ENCODE data around the gene GABBR2.
"Not testable (repeated sequence)": the region's sequence is repeated elsewhere in the genome, so short reads cannot be mapped to it uniquely, and the experiment has no call there.

GABBR2 gene

GRCh38 chr9:98596486-98596885 lies 112.2 kb downstream of the GABBR2 start:
- no peak for DNase-seq (ENCODE audit: low spot score)

GRCh38 chr9:98594546-98595160 lies 114.1 kb downstream of the GABBR2 start:
- DNase-seq (ENCODE audit: low spot score): no peak

GRCh38 chr9:98593354-98594253 lies 115.1 kb downstream of the GABBR2 start:
- no peak for DNase-seq (ENCODE audit: low spot score)

GRCh38 chr9:98591696-98592095 lies 117.0 kb downstream of the GABBR2 start:
- no peak for DNase-seq (ENCODE audit: low spot score)

- no peak for DNase-seq (ENCODE audit: low spot score)
Observed at GRCh38 chr9:98590101-98590500, 118.6 kb downstream of the GABBR2 start.

GRCh38 chr9:98589102-98589501 lies 119.6 kb downstream of the GABBR2 start:
- DNase-seq (ENCODE audit: low spot score): no peak

- DNase-seq (ENCODE audit: low spot score): not testable (repeated sequence)
Observed at GRCh38 chr9:98584853-98585438, 123.8 kb downstream of the GABBR2 start.

GRCh38 chr9:98584059-98584458 lies 124.7 kb downstream of the GABBR2 start:
- DNase-seq (ENCODE audit: low spot score): peak; percentile 11

GRCh38 chr9:98583417-98583816 lies 125.3 kb downstream of the GABBR2 start:
- no peak for DNase-seq (ENCODE audit: low spot score)

GRCh38 chr9:98580956-98581355 lies 127.8 kb downstream of the GABBR2 start:
- no peak for DNase-seq (ENCODE audit: low spot score)

GRCh38 chr9:98579700-98580099 lies 129.0 kb downstream of the GABBR2 start:
- no peak for DNase-seq (ENCODE audit: low spot score)

- DNase-seq (ENCODE audit: low spot score): no peak
Observed at GRCh38 chr9:98577446-98577845, 131.3 kb downstream of the GABBR2 start.

- no peak for DNase-seq (ENCODE audit: low spot score)
Observed at GRCh38 chr9:98576859-98577258, 131.9 kb downstream of the GABBR2 start.

GRCh38 chr9:98576354-98576753 lies 132.4 kb downstream of the GABBR2 start:
- DNase-seq (ENCODE audit: low spot score): no peak

GRCh38 chr9:98575379-98576346 lies 133.1 kb downstream of the GABBR2 start:
- peak; percentile 91 for DNase-seq (ENCODE audit: low spot score)

GRCh38 chr9:98573749-98574278 lies 134.9 kb downstream of the GABBR2 start:
- no peak for DNase-seq (ENCODE audit: low spot score)

GRCh38 chr9:98572796-98573195 lies 135.9 kb downstream of the GABBR2 start:
- DNase-seq (ENCODE audit: low spot score): no peak

GRCh38 chr9:98572054-98572627 lies 136.6 kb downstream of the GABBR2 start:
- DNase-seq (ENCODE audit: low spot score): peak; percentile 12

GRCh38 chr9:98571643-98572042 lies 137.1 kb downstream of the GABBR2 start:
- DNase-seq (ENCODE audit: low spot score): no peak

- no peak for DNase-seq (ENCODE audit: low spot score)
Observed at GRCh38 chr9:98570663-98571440, 137.9 kb downstream of the GABBR2 start.
